SU-DHL-6 (cell line): Measurements from ENCODE around the gene GRIN3B.

ENCODE experiments used
- H2AFZ ChIP-seq: fragments of 200-600 bp; sonication (generic); 2 replicates; pipeline ENCODE4 v1.6.1; 2014; ENCODE audit warnings: low read depth, mild to moderate bottlenecking, moderate library complexity, mixed read lengths, antibody characterized with exemption, low read length; ENCODE audit not compliant: severe bottlenecking
- H3F3A ChIP-seq: fragments of 200-600 bp; shearing (Covaris generic); 2 replicates; pipeline ENCODE4 v1.6.0; 2016; ENCODE audit warnings: antibody characterized with exemption, mild to moderate bottlenecking; ENCODE audit not compliant: insufficient read depth
- H3K27ac ChIP-seq: fragments of 200-600 bp; sonication (generic); 2 replicates; pipeline ENCODE4 v1.5.1; 2016; ENCODE audit warnings: low read depth, mild to moderate bottlenecking, low read length, moderate library complexity, mixed read lengths
- H3K27me3 ChIP-seq: fragments of 200-600 bp; sonication (generic), shearing (Covaris generic); 2 replicates; pipeline ENCODE4 v1.6.0; 2014; ENCODE audit warnings: mild to moderate bottlenecking, low read length
- H3K36me3 ChIP-seq: fragments of 200-600 bp; sonication (generic); 2 replicates; pipeline ENCODE4 v1.6.1; 2014; ENCODE audit warnings: mild to moderate bottlenecking, low read length, mixed read lengths
- H3K4me2 ChIP-seq: fragments of 300-600, 200-600 bp; shearing (Covaris generic), sonication (generic); 2 replicates; pipeline ENCODE4 v1.6.0; 2014; ENCODE audit warnings: low read length, low read depth, mild to moderate bottlenecking; ENCODE audit not compliant: poor library complexity, severe bottlenecking
- H3K4me3 ChIP-seq: fragments of 200-600 bp; sonication (generic); 2 replicates; pipeline ENCODE4 v1.5.1; 2014; ENCODE audit warnings: antibody characterized with exemption, low read length, mild to moderate bottlenecking, mixed read lengths; ENCODE audit not compliant: insufficient read depth, poor library complexity, severe bottlenecking
- H3K79me2 ChIP-seq: fragments of 200-600 bp; sonication (generic); 2 replicates; pipeline ENCODE4 v1.6.1; 2014; ENCODE audit warnings: mild to moderate bottlenecking, low read length, moderate library complexity; ENCODE audit not compliant: insufficient read depth
- H3K9ac ChIP-seq: fragments of 200-600 bp; sonication (generic); 2 replicates; pipeline ENCODE4 v1.7.0; 2014; ENCODE audit warnings: mild to moderate bottlenecking, low read length
- H3K9me2 ChIP-seq: fragments of 200-600 bp; sonication (generic); replicated peaks from 2 replicates; pipeline ENCODE4 v1.6.1; 2014; ENCODE audit warnings: low read length; ENCODE audit not compliant: insufficient read depth
- H3K9me3 ChIP-seq: fragments of 200-600 bp; sonication (generic); 2 replicates; pipeline ENCODE4 v1.6.1; 2014; ENCODE audit warnings: low read length, mixed read lengths; ENCODE audit not compliant: insufficient read depth
- H4K20me1 ChIP-seq: fragments of 200-600 bp; sonication (generic); 2 replicates; pipeline ENCODE4 v1.6.1; 2014; ENCODE audit warnings: low read depth, mild to moderate bottlenecking, antibody characterized with exemption, low read length, moderate library complexity, mixed read lengths
- EZH2phosphoT487 ChIP-seq: fragments of 200-600 bp; sonication (generic), shearing (Covaris generic); conservative IDR thresholded peaks from 2 replicates; pipeline ENCODE4 v1.6.1; 2018; ENCODE audit warnings: mild to moderate bottlenecking, antibody characterized with exemption, low read length, moderate library complexity, mixed read lengths
- TF ChIP-seq, protein P1 (sequence below): fragments of 200-600 bp; sonication (generic); IDR thresholded peaks from one replicate; pipeline ENCODE4 v1.5.1; 2017; ENCODE audit warnings: antibody characterized with exemption, mild to moderate bottlenecking, low read length, moderate library complexity; ENCODE audit not compliant: insufficient read depth, poor library complexity, severe bottlenecking

Gene GRIN3B

DNA sequence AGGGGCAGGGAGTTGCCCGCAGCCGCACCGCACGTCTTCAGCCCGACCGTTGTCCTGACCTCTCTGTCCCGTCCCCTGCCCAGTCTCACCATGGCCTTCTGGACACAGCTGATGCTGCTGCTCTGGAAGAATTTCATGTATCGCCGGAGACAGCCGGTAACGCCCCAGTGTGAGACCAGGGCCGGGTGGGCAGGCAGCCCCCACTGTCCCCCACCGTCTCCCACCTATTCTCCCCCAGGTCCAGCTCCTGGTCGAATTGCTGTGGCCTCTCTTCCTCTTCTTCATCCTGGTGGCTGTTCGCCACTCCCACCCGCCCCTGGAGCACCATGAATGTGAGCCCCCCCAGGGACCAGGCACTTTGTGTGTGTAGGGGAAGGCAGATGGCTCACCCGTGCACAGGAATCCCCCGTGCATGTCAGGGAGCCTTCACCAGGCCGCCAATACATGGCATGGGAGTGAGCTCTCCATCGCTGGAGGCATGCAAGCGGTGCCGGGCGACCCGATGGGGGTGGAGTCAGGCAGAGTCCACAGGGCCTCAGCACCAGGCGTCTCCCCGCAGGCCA lies 41.1 kb downstream of the GRIN3B start:
- Histone ChIP-seq H2AFZ (no peak overlapping the region), H3K4me2 (peak overlapping the region; percentile 83), H3K36me3 (peaks cover 6% of the 10 kb centered on the region), H4K20me1 (no peaks in the 10 kb centered on the region), H3K9me3 (no peaks in the 10 kb centered on the region), H3K79me2 (peaks cover 13% of the 10 kb centered on the region), H3K9me2 (no peaks in the 10 kb centered on the region), H3K27me3 (no peaks in the 10 kb centered on the region), H3K4me3 (peak overlapping the region; percentile 93), H3K27ac (no peak overlapping the region), H3F3A (peaks cover 36% of the 10 kb centered on the region), H3K9ac (peak overlapping the region; percentile 82)
- TF ChIP-seq, protein P1, sequence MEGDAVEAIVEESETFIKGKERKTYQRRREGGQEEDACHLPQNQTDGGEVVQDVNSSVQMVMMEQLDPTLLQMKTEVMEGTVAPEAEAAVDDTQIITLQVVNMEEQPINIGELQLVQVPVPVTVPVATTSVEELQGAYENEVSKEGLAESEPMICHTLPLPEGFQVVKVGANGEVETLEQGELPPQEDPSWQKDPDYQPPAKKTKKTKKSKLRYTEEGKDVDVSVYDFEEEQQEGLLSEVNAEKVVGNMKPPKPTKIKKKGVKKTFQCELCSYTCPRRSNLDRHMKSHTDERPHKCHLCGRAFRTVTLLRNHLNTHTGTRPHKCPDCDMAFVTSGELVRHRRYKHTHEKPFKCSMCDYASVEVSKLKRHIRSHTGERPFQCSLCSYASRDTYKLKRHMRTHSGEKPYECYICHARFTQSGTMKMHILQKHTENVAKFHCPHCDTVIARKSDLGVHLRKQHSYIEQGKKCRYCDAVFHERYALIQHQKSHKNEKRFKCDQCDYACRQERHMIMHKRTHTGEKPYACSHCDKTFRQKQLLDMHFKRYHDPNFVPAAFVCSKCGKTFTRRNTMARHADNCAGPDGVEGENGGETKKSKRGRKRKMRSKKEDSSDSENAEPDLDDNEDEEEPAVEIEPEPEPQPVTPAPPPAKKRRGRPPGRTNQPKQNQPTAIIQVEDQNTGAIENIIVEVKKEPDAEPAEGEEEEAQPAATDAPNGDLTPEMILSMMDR: no peak
- no peak for TF ChIP-seq EZH2phosphoT487

DNA sequence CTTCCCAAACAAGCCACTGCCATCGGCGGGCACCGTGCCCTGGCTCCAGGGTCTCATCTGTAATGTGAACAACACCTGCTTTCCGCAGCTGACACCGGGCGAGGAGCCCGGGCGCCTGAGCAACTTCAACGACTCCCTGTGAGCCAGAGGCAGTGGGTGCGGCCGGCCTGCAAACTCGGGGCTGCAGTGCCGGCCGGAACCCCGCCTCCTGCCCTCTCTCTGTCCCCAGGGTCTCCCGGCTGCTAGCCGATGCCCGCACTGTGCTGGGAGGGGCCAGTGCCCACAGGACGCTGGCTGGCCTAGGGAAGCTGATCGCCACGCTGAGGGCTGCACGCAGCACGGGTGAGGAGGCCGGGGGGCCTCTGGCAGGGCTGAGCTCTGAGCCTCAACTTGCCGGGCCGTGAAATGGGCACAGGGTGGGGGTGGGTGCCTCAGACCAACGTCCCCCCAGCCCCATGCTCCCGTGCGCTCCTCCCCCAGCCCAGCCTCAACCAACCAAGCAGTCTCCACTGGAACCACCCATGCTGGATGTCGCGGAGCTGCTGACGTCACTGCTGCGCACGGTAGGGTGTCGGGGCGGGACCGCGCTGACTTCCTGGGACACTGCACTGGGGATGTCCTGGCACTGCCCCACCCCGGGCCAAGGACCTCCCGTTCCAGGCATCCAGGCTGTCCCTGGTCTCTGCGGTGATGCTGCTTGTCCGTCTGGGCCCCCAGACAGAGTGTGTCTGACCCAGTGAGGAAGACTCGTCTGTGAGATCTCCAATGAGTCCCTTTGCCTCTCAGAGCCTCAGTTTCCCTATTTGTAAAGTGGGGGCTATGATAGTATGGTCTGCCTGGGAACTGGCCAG lies 41.8 kb downstream of the GRIN3B start:
- H3K36me3 ChIP-seq: peaks cover 4% of the 10 kb centered on the region; the same call in 1 of the 2 replicates
- H3F3A ChIP-seq: peaks cover 31% of the 10 kb centered on the region
- no peak overlapping the region for H3K4me3 ChIP-seq
- H3K79me2 ChIP-seq: peaks cover 13% of the 10 kb centered on the region
- H3K9me2 ChIP-seq: no peaks in the 10 kb centered on the region
- no peaks in the 10 kb centered on the region for H4K20me1 ChIP-seq
- TF ChIP-seq, protein P1: no peak
- TF ChIP-seq EZH2phosphoT487: no peak
- H3K27ac ChIP-seq: no peak overlapping the region
- H3K9me3 ChIP-seq: no peaks in the 10 kb centered on the region
- no peak overlapping the region for H3K4me2 ChIP-seq
- no peaks in the 10 kb centered on the region for H3K27me3 ChIP-seq
- H3K9ac ChIP-seq: no peak overlapping the region
- H2AFZ ChIP-seq: no peak overlapping the region

DNA sequence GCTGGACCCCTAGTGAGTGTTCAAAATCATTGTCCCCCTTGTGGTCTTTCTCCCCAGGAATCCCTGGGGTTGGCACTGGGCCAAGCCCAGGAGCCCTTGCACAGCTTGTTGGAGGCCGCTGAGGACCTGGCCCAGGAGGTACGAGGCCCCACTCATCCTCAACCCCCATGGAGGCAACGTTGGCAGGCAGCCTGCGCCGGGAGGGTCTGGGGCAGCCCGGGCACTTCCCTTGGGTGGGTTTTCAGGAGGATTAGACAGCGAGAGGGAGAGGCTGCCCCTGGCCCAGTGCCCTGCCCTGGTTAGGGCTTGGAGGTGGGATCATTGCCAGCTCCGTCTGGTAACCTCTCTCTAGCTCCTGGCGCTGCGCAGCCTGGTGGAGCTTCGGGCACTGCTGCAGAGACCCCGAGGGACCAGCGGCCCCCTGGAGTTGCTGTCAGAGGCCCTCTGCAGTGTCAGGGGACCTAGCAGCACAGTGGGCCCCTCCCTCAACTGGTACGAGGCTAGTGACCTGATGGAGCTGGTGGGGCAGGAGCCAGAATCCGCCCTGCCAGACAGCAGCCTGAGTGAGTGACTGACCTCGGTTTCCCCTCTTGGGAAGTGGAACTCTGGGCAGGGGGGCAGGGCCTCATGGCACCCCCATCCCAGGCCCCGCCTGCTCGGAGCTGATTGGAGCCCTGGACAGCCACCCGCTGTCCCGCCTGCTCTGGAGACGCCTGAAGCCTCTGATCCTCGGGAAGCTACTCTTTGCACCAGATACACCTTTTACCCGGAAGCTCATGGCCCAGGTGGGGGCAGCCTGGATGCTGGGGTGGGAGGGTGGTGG lies 42.7 kb downstream of the GRIN3B start:
- Histone ChIP-seq H3K27ac (no peak overlapping the region), H3K9ac (no peak overlapping the region), H3K27me3 (no peaks in the 10 kb centered on the region), H3K4me3 (no peak overlapping the region), H3K9me3 (no peaks in the 10 kb centered on the region), H3K4me2 (no peak overlapping the region), H3K9me2 (no peaks in the 10 kb centered on the region), H2AFZ (no peak overlapping the region), H3K79me2 (peaks cover 13% of the 10 kb centered on the region), H3K36me3 (peaks cover 4% of the 10 kb centered on the region; the same call in 1 of the 2 replicates), H3F3A (peaks cover 24% of the 10 kb centered on the region), H4K20me1 (no peaks in the 10 kb centered on the region)
- TF ChIP-seq, protein P1: no peak
- no peak for TF ChIP-seq EZH2phosphoT487
